DMS 273 treated with DMSO at 0.1 percent for 48 hours (cell line): ENCODE measurements around the gene ARF1.

ENCODE experiments used
- DNase-seq: peaks from one replicate; lab custom pipeline; 2025; lab: John Stamatoyannopoulos, UW

ARF1 gene

GRCh38 chr1:228123505-228123904 is 41.0 kb downstream of the ARF1 start:
- DNase-seq = no peak

- DNase-seq = no peak
These were observed 42.7 kb downstream of the ARF1 start for GRCh38 chr1:228125185-228125584.

- DNase-seq = no peak
These were observed 49.3 kb downstream of the ARF1 start for GRCh38 chr1:228131766-228132165.

GRCh38 chr1:228134591-228134990 is 52.1 kb downstream of the ARF1 start:
- no peak for DNase-seq

DNA sequence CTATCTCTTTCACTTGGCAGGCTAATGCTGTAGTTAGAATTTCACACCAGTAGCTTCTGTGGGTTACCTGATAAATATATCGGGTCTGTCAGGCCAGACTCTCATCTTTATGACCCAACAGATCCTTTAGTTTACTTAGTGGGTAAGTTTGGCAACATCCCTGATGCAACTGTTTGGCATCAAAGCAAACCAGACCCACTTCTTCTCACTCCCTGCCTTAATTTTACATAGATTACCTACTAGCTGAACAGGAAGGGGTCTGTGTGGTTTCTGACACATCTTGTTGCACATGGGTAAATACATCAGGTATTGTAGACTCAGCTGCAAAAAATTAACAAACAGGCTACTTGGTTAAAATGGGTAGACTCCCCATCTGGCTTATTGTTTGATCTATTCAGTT is 54.4 kb downstream of the ARF1 start:
- DNase-seq = no peak

GRCh38 chr1:228139406-228139930 is 57.0 kb downstream of the ARF1 start:
- DNase-seq = no peak

- DNase-seq = peak; percentile 98
These were observed 57.6 kb downstream of the ARF1 start, which contains the start of gene GUK1 for GRCh38 chr1:228139931-228140723. TSS of gene GUK1 (plus strand) at chr1:228140279. CDS start at chr1:228140303, 24 bp downstream.

DNA sequence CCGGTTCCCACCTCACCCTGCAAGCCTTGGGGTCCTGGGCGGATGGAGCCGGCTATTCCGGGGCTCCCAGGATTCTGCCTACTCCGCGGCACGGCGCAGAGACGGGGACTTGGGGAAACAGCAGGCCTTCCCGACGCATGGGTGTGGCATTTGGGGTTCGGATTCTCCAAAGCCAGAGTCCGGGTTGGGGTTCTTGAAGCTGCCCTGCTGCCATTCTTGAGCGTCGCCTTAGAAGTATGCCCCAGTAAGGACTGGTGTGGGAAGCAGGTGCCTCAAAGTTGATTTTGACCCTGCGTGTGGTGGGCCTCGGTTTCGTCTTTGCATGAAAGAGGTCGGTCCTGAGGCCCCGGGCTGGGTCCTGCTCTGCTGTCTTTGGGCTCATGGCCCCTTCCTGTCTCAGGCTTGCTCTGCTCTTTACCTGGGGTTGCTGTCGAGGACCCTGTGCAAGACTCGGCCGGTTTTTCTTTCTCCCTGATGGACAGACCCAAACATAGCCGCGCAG is 58.3 kb downstream of the ARF1 start:
- DNase-seq = no peak

- no peak for DNase-seq
These were observed 58.9 kb downstream of the ARF1 start for GRCh38 chr1:228141226-228142044.

GRCh38 chr1:228142155-228142691 is 59.7 kb downstream of the ARF1 start:
- DNase-seq = no peak

- DNase-seq = no peak
These were observed 60.2 kb downstream of the ARF1 start for GRCh38 chr1:228142701-228143136.

- DNase-seq = no peak
These were observed 61.1 kb downstream of the ARF1 start for GRCh38 chr1:228143480-228144192.

DNA sequence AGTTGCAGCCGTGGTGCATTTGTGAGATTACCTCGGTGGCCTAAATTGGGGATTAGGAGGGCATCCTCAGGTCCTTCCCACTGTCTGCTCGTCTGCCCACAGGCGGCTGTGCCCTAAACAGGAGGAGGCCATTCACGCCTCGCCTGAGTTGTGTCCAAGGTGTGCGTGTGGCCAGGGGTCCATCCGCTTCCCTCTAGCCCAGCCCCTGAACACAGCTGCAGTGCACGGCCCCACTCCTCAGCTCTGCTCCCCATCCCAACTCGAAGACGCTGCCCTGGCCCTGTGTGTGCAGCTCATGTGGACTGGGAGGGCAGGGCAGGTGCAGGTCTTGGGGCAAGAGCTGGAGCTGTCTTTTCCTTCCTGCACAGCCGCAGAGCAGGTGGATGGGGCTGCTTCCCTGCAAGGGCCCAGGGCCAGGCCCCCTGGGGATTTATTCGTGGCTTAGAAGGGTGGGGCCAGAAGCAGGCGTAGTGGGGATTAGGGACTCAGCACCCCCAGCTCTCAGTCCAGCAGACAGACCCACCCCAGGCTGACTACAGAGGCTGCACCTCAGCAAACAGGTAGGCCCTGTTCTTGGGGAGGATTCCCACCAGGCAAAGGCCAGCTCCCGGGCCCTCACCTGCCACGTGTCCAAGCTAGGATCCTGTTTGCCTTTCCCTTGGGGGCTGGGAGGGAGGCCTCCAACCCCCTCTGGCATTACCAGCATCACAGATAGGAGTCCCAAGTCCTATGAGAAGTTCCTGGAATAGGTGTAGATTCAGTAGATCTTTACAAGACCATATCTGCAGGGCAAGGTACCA is 61.9 kb downstream of the ARF1 start:
- DNase-seq = no peak

GRCh38 chr1:228144993-228145343 is 62.5 kb downstream of the ARF1 start:
- DNase-seq = no peak

- DNase-seq = no peak
These were observed 63.2 kb downstream of the ARF1 start for GRCh38 chr1:228145463-228146416.

GRCh38 chr1:228146417-228147150 is 64.1 kb downstream of the ARF1 start:
- no peak for DNase-seq

- no peak for DNase-seq
These were observed 64.7 kb downstream of the ARF1 start for GRCh38 chr1:228147151-228147693.

DNA sequence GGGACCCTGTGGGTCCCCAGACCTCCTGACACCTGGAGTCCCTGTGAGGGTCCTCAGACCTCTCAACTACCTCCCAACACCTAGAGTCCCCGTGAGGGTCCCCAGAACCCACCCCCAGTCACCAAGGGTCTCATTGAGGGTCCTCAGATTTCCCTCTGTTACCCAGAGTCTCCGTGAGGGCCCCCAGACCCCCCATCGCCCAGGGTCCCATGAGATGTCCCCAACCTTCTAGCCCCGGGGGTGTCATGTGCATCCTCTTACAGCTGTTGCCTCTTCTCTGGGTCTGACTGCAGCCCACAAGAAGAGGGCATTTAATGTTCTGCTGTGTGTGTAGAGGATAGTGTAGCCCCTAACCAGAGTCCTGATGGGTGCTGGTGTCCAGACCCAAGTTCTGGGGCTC is 65.3 kb downstream of the ARF1 start:
- DNase-seq = no peak
